ENCODE results near the gene IFITM1.
"Not testable (repeated sequence)": the region's sequence is repeated elsewhere in the genome, so short reads cannot be mapped to it uniquely, and the experiment has no call there.

DNA sequence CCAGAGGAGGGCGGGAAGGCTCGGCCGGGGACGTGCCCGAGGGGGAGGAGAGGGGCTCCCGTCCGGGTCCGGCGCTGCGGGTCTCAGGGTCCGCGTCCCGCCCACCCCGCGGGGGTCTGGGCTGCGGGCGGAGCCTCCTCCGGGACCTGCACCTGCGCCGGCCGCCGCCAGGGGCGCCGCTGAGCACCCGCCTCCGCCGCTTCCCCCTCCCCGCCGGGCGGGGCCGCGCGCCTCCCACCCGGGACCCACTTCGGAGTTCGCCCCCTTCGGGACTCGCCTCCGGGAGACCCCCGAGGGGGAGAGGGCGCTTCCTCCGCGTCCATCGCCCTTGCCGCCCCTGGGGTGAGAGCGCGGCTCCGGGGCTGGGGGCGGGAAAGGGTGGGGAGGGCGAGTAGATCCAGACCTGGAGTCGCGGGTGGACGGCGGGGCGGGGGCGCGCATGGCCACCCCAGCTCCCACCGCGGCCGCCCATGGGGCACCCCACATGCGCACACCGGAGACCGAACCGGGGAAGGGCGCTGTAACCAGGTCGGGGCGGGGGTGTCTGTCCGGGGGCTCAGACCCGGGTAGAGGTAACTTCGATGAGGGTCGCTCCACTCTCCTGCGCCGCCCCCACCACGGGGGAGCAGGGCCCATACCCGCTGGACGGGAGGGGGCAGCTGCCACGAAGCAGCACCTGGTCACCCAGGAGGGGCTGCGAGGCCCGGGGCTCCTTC lies 4.7 kb downstream of the IFITM1 start:
- not testable (repeated sequence) for TF ChIP-seq POLR2AphosphoS5 (IDR thresholded peaks at IDR 0.05; ENCODE audit: insufficient read depth in 1 of 2, low read depth in 1 of 2)
- TF ChIP-seq, protein P1, sequence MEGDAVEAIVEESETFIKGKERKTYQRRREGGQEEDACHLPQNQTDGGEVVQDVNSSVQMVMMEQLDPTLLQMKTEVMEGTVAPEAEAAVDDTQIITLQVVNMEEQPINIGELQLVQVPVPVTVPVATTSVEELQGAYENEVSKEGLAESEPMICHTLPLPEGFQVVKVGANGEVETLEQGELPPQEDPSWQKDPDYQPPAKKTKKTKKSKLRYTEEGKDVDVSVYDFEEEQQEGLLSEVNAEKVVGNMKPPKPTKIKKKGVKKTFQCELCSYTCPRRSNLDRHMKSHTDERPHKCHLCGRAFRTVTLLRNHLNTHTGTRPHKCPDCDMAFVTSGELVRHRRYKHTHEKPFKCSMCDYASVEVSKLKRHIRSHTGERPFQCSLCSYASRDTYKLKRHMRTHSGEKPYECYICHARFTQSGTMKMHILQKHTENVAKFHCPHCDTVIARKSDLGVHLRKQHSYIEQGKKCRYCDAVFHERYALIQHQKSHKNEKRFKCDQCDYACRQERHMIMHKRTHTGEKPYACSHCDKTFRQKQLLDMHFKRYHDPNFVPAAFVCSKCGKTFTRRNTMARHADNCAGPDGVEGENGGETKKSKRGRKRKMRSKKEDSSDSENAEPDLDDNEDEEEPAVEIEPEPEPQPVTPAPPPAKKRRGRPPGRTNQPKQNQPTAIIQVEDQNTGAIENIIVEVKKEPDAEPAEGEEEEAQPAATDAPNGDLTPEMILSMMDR (IDR thresholded peaks at IDR 0.05): not testable (repeated sequence)

Data from vagina (tissue), 2 donors.